GM21423 (cell line): ENCODE data around the gene HSFX3.
"Not testable (repeated sequence)": the region's sequence is repeated elsewhere in the genome, so short reads cannot be mapped to it uniquely, and the experiment has no call there.

Experiments used
- ATAC-seq: cut with Tn5 transposase; IDR thresholded peaks from one replicate; pipeline ENCODE4 v1.9.1; 2021; ENCODE audit warnings: mild to moderate bottlenecking, moderate library complexity; ENCODE audit not compliant: unreplicated experiment

The HSFX3 gene

GRCh38 chrX:149549701-149550100 is at the start of gene HSFX3:
Gene HSFX3, minus strand, starts transcription at chrX:149549924. Its CDS starts 72 bp downstream, at chrX:149549852.
- ATAC-seq = not testable (repeated sequence)

DNA sequence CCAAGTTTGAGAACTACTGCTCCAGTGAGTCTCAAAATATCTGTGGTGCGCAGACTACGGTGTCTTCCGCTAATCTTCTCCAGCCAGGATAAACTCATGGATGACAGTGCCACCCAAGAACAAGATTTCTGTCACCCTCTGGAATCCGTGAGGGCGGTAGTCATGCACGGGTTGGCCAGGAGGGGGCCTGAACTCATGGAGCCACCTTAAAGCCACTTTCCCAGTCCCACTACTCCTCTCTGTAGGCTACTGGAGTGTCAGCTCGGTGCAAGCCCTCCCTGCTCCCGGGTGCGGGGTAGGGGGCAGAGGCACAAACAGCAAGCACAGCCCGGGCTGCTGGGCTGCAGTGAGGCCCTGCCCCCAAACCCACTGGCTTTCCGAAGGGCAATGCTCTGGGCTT is 48.9 kb upstream of the HSFX3 start:
- ATAC-seq = not testable (repeated sequence)

DNA sequence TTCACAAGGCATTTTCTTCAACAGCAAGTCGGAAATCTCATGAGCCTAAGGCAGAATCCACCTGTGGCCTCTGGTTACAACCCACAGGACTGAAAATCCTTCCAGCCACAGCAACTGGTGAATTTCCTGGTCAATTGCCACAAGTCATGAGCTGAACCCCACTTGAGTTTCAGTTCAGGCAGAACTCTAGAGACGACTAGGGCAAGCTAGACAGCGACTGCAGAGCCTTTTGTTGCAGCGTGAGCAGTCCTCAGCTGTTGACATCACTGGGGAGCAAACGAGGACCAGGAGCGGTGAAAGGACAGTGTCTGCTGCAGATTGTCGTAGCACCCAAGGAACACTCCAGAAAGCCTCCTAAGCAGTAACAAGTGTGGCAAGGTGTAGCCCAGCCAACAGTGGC is 46.2 kb upstream of the HSFX3 start:
- not testable (repeated sequence) for ATAC-seq

GRCh38 chrX:149595214-149595613 is 45.5 kb upstream of the HSFX3 start, which contains the start of gene HSFX2:
Gene HSFX2, minus strand, starts transcription at chrX:149595314. Its CDS starts 614 bp downstream, at chrX:149594700.
- not testable (repeated sequence) for ATAC-seq

- ATAC-seq = not testable (repeated sequence)
Observed at GRCh38 chrX:149590993-149591392, 41.3 kb upstream of the HSFX3 start.

DNA sequence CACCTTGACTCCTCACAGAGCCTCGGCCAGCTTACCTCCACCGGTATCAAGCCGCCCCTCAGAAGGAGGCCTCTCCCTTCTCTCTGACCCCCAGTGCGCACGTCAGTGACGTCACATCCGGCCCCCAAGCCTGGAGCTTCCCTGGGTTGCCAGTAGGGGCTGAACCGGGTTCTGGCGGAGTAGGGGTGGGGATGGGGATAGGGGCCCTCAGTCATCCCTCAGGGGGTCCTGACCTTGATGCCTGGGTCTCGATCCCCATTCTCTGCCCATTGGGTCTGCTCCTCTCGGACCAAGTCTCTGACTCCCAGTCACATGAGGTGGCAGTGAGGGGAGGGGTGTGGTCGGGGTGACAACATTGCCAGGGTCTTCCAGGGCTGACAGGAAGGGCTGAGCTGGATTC is 37.6 kb upstream of the HSFX3 start, which contains the start of gene MAGEA9B:
MAGEA9B (minus strand) TSS at position 101 of the 400 bp plus-strand sequence. CDS start 4,280 bp downstream, outside the sequence.
- not testable (repeated sequence) for ATAC-seq

GRCh38 chrX:149585631-149586030 is 35.9 kb upstream of the HSFX3 start:
- not testable (repeated sequence) for ATAC-seq

- peak; percentile 100 for ATAC-seq
Observed at GRCh38 chrX:149573456-149573855, 23.7 kb upstream of the HSFX3 start.

DNA sequence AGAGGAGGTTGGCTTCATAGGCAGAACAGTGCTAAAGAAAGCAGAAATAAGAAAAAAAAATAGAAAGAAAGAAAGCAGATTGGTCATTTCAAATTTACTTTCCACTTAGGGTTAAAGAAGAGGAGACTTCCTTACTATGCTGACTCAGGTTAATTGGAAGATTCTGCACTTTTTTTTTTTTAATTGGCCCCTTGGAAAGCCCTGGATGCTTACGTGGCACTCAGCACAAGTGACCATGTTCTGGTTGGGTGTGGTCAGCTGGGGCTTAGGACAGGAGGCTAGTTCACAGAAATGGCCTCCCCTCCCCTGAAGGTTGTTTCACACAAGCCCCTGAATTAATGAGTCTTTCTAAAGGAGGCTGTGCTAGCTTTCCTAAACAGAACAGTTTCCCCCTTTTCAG is 23.0 kb upstream of the HSFX3 start:
- no peak for ATAC-seq

GRCh38 chrX:149571770-149572169 is 22.0 kb upstream of the HSFX3 start:
- ATAC-seq = no peak

DNA sequence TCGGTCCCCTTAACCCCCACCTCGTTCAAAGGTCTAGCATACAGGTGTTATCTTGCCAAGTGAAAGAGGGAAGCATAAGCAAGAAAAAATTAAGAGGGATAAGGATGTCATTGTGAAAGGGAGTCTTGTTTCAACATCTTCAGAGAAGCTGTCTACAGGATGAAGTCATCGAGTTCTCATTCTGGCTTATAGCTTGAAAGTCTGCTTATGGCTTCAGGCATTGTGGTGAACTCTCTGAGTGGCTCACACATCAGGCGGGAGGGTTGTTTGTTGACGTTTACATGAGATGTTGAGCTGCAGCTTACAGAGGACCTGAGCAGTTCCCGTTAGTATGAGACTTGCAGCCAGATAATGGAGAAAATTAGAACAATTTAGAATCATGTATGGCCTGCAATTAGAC is 20.9 kb upstream of the HSFX3 start:
- ATAC-seq = no peak

- no peak for ATAC-seq
Observed at GRCh38 chrX:149569770-149570169, 20.0 kb upstream of the HSFX3 start.

DNA sequence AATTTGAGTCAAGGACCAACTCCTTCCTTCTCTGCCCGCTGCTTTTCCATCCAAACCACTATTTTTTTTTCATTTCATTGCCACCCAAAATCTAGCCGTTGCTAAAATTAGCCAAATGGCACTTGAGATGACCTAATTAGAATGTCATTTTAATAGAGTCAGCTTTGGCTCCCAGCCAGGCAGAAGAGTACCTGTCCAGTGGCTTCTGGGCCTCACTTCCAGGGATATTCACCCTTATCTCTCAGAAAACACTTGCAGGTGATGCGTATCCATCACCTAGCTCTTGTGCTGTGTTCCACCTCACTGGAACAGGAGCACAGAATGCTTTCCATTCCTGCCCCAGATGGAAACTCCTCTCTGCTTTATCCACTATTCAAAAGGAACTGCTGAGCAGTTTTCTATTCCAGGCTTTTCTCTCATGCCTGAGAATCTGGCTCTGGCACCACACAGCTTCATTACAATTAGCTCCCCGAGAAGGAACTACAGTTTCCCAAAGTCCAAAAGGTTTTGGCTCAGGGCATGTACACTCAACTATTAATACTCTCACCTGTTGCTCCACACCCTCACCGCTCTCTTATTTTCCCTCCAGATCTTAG is 19.1 kb upstream of the HSFX3 start:
- no peak for ATAC-seq

DNA sequence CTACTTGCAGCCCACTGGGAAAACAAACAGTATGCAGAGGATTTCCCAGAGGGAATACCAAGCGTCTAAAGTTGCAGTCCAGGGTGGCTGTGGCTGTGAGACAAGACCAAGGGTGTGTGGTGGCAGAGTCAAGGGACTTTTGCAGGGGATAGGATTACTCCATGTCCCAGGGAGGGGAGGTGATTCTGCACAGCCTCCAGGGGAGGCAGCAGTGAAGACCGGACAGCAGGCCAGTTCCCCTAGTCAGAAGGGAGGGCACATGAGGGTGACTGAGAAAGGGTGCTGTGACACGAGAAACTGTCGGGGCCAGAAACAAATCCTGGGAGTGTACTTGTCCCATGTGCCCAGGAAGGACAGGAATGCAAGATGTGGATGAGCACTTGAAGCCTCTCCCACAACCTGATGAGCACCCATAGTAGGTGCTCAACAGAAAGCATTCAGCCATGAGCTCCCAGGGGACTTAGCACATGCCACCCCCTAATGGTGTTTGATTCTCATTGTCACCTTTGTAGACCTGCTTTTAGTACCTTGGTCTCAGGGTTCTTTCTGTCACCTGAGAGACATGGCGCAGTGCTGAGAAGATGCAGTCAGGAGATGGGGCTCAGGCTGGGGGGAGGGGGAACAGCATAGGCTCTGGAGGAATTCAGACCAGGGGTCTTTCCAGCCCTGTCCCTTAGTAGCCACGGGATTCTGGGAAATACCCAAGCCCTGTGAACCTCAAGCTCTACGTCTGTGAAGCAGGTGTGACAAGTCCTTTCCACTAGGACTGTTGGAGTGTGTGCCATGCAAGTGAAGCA is 18.1 kb upstream of the HSFX3 start:
- no peak for ATAC-seq

DNA sequence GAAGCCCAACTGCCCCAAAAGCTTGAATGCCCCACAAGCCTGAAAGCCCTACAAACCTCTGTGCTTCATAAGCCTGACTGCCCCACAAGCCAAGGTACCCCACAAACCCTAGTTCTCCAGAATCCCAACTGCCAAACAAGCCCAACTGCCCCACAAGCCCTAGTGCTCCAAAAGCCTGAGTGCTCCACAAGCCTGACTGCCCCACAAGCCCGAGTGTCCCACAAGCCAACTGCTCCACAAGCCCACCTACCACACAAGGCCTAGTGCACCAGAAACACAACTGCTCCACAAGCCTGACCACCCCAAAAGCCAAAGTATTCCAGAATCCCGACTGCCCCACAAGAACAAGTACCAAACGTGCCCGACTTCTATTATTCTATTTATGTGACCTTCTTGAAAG is 13.6 kb upstream of the HSFX3 start:
- no peak for ATAC-seq

- ATAC-seq = not testable (repeated sequence)
Observed at GRCh38 chrX:149555251-149555650, 5.5 kb upstream of the HSFX3 start.

DNA sequence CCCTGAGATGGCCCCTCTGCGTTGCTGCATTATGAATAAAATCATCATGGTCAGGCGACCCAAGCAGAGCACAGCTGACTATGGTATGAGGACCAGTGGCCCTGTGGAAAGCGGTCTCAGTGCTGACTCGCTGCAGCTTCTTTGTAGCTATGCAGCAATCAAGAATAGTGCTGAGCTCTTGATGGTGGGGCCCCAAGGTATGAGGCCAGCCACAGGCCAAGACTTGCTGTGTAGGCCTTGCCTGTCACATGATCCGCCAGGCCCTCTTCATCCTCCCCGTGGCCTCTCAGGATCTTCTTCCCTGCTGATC is 2.2 kb upstream of the HSFX3 start:
- not testable (repeated sequence) for ATAC-seq

DNA sequence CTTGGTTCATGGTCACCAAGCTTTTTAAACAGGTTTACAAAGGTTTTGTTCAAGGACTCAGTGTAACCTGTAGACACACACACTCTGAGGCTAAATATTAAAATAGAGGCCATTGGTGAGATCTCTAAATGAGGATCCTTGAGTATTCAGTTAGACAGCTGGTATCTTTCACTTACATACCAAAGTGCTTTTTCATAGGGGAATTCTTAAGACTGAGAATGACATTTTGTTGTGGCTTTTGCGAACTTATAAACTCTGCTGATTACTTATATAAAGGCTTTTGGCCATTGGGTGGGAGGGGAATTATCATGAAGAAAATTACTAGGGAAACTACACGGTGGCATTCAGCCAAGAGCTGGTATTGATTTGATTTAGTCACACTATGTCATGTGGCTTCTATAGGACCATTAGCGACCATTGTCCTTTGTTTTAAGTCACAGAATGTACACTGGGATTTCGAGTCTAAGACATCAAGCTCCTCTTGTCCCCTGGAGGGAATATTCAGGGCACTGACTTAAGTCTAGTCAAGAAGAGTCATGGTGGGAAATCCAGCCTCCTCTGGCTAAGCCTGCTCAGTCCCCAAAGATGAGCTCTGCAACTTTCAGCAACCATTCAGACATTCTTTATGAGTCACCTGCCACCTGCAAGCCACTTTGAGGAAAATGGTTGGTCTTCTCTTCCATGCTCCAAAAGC is 1.7 kb upstream of the HSFX3 start:
- not testable (repeated sequence) for ATAC-seq

GRCh38 chrX:149550454-149550853 is 730 bp upstream of the HSFX3 start:
- not testable (repeated sequence) for ATAC-seq

DNA sequence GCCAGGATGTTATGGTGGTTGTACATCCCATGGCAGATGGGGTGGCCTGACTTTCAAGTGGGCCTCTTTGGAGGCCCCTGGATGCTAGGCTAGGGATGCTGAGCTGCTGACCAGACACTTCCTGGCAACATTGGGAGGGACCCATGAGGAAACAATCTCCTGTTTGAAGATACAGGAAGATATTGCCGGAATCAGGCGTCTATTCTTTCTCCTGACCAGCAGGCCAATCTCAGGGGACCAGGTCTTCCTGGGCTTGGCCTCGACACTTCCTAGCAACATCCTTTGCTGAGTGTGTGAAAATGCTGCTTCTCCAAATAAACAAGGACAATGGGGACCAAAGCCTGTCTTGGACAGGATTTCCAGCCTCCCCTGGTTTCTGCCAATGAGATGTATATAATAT is 1.9 kb downstream of the HSFX3 start:
- ATAC-seq = not testable (repeated sequence)

- ATAC-seq = not testable (repeated sequence)
Observed at GRCh38 chrX:149546962-149547361, 2.8 kb downstream of the HSFX3 start.
